ENCODE measurements around the gene B4GAT1. TPM values are rescaled to one million over a fixed set of nuclear protein-coding genes. Genes with fewer than 3 reads are reported as not detected.
A peak's percentile ranks its signal among the peaks of the same experiment; 100 is the strongest.
"Not testable (repeated sequence)": the region's sequence is repeated elsewhere in the genome, so short reads cannot be mapped to it uniquely, and the experiment has no call there.

The B4GAT1 gene
- polyA plus RNA-seq, 3 donors from 2014 or later: 7.0 to 11.1 (median 7.4) TPM

- peaks cover 0 to 5% (median 2%) of the 10 kb centered on the region in 6 donors for H3K9me3 Mint-ChIP-seq
- H3K27me3 Mint-ChIP-seq (ENCODE audit: low read depth in 3 of 3): peaks cover 11 to 25% (median 14%) of the 10 kb centered on the region in 3 donors
- peaks cover 8 to 29% of the 10 kb centered on the region in 2 donors for H3K4me1 Mint-ChIP-seq
- H3K27ac Mint-ChIP-seq: peak overlapping the region in 5 of 6 donors; percentile 56 to 91 (median 62)
- peak overlapping the region in 2 of 5 donors; percentile 29 to 58 for H3K4me3 Mint-ChIP-seq
- DNase-seq: no peak
- H3K36me3 Mint-ChIP-seq: no peaks in the 10 kb centered on the region
Observed at GRCh38 chr11:66317322-66317722, 30.1 kb downstream of the B4GAT1 start.

DNA sequence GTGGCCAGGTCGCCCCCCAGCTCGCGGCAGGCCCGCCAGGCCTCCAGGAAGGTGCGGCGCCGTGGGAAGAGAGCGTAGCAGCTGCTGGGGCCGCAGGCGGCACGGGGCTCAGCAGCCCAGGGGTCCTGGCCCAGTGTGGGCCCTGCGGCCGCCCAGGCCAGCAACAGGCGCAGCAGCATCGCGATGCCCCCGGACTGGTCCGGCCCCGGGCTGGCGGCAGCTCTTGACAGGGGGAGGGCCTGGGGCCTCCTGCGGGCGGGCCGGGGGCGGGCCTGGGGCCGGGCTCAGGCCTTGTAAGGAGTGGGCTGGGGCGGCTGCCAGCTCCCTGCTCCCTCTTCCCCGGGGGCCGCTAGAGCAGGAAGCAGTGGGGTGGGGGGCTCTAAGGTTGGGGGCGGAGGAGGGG, 30.6 kb downstream of the B4GAT1 start, which contains the start of gene CD248:
CD248 (minus strand) TSS at position 196 of the 403 bp plus-strand sequence; CDS start at position 179, 17 bp downstream.
- peak within 1 kb of the TSS in 2 of 5 donors; percentile 29 to 58 for H3K4me3 Mint-ChIP-seq
- no peak for DNase-seq
- peak within 1 kb of the TSS in 5 of 6 donors; percentile 56 to 91 (median 73) for H3K27ac Mint-ChIP-seq
- peaks cover 0 to 5% (median 2%) of the 10 kb centered on the region in 6 donors for H3K9me3 Mint-ChIP-seq
- H3K4me1 Mint-ChIP-seq: peaks cover 13 to 32% of the 10 kb centered on the region in 2 donors
- H3K36me3 Mint-ChIP-seq: no peaks in the 10 kb centered on the region
- peaks cover 12 to 25% (median 16%) of the 10 kb centered on the region in 3 donors for H3K27me3 Mint-ChIP-seq (ENCODE audit: low read depth in 3 of 3)

DNA sequence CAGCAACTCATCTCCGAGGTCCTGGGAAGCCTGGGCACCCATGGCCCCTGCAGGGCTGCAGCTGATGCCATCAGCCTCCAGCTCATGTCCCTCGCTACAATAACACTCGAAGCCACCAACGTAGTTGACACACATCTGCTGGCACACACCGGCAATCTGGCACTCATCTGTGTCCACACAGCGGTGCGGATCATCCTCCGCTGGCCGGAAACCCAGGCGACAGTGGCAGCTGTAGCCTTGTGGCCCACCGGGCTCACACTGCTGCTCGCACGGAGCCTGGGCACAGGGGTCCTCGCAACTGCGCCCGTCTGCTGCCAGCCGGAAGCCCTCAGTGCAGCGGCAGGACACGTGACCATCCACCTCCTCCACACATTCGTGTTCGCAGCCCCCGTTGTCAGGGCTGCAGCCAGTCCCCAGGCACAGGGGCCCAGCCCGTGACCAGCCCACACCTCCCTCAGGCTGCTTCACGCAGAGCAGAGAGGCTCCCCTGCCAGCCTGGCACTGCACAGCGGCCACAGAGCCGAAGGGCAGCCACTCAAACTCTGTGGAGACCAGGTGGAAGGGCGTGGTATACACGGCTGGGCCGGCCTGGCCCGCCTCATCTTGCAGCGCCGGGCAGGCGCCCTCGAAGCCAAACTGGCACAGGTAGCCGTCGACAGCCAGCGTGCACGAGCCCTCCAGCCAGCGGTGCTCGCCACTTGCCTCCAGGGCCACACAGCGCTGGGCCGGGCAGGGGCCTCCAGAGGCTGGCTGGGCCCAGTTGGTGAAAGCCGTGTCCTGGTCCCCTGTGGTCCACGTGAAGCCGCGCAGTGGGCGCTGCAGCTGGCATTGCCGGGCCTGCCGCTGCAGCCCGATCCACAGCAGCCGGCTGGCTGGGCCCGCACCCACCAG, 31.3 kb downstream of the B4GAT1 start:
- H3K4me1 Mint-ChIP-seq: peaks cover 16 to 33% of the 10 kb centered on the region in 2 donors
- H3K27ac Mint-ChIP-seq: peak overlapping the region in 1 of 6 donors; percentile 73
- no peak for DNase-seq
- H3K36me3 Mint-ChIP-seq: no peaks in the 10 kb centered on the region
- no peak overlapping the region for H3K4me3 Mint-ChIP-seq
- H3K27me3 Mint-ChIP-seq (ENCODE audit: low read depth in 3 of 3): peaks cover 12 to 25% (median 17%) of the 10 kb centered on the region in 3 donors
- H3K9me3 Mint-ChIP-seq: peaks cover 0 to 5% (median 2%) of the 10 kb centered on the region in 6 donors

DNA sequence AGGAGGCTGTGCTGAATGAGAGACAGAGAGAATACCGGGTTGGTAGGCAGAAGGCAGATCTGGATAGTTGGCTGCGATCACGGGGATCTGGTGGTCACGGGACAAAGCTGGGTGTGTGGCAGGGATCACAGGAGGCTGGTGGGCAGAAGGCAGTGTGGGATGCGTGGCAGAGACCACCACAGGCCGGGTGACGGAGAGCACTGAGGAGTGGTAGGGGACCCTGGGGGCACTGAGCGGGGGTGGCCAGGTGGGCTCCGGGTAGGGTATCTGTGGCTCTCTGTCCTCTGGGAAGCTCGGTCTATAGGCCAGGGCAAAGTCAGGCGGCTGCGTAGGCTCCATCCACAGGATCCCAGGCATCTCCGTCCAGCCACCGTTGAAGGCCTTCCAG, 31.9 kb downstream of the B4GAT1 start:
- peaks cover 16 to 33% of the 10 kb centered on the region in 2 donors for H3K4me1 Mint-ChIP-seq
- H3K27ac Mint-ChIP-seq: peak overlapping the region in 3 of 6 donors; percentile 22 to 73 (median 30)
- H3K27me3 Mint-ChIP-seq (ENCODE audit: low read depth in 3 of 3): peaks cover 12 to 25% (median 17%) of the 10 kb centered on the region in 3 donors
- H3K9me3 Mint-ChIP-seq: peaks cover 0 to 5% (median 2%) of the 10 kb centered on the region in 6 donors
- DNase-seq: no peak
- peak overlapping the region in 1 of 5 donors; percentile 39 for H3K4me3 Mint-ChIP-seq
- H3K36me3 Mint-ChIP-seq: no peaks in the 10 kb centered on the region

DNA sequence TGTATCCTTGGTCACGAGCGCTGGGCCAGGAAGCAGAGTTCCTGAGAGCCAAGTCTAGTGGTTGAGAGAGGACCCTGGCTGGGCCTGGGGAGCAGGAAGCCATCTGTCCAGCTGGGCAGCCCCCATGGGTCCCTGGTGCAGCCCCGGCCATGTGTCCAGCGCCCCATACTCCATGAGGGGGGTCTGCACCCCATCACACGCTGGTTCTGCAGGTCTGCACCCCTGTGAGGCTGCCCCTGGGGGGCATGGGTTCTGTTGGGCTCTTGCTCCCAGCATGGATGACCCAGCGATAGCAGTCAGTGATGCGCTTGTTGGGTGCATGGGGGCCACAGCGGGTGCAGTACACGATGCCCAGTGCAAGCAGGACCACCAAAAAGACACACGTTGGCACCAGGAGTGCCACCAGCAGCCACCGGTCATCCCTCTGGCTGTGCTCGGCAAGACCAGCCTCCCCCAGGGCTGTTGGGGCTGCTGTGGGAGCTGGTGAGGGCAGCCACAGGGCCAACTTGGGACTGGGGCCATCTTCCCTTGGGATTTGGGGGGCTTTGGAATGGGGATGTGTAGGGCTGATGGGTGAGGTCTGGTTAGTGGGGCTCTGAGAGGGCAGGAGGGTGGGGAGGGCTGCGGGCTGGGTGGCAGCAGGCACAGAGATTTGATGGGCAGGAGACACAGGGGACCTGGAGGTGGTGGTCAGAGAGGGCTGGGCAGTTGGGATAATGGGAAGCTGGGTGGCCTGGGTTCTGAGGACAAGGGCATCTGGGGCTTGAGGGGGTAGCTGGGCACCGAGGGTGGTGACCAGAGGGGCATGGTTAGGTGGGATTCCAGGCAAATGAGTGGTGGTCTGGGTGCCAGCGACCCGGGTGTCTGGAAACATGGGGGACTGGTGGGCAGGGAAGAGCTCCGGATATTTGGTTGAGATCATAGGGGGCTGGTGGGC, 32.6 kb downstream of the B4GAT1 start:
- Mint-ChIP-seq H3K4me3 (peak overlapping the region in 2 of 5 donors; percentile 39 to 51), H3K27ac (peak overlapping the region in 2 of 6 donors; percentile 30 to 73), H3K27me3 (ENCODE audit: low read depth in 3 of 3) (peaks cover 12 to 25% (median 17%) of the 10 kb centered on the region in 3 donors), H3K9me3 (no peaks in the 10 kb centered on the region), H3K36me3 (no peaks in the 10 kb centered on the region), H3K4me1 (peaks cover 16 to 33% of the 10 kb centered on the region in 2 donors)
- DNase-seq: no peak

- H3K36me3 Mint-ChIP-seq: no peaks in the 10 kb centered on the region
- H3K27ac Mint-ChIP-seq: peak overlapping the region in 4 of 6 donors; percentile 44 to 62 (median 54)
- peaks cover 12 to 25% (median 13%) of the 10 kb centered on the region in 3 donors for H3K27me3 Mint-ChIP-seq (ENCODE audit: low read depth in 3 of 3)
- peak overlapping the region in 4 of 5 donors; percentile 40 to 51 (median 48) for H3K4me3 Mint-ChIP-seq
- DNase-seq: no peak
- peaks cover 16 to 33% of the 10 kb centered on the region in 2 donors for H3K4me1 Mint-ChIP-seq
- H3K9me3 Mint-ChIP-seq: no peaks in the 10 kb centered on the region
Observed at GRCh38 chr11:66314186-66314501, 33.3 kb downstream of the B4GAT1 start.

GRCh38 chr11:66313321-66314185, 33.9 kb downstream of the B4GAT1 start:
- DNase-seq: no peak
- Mint-ChIP-seq H3K27ac (peak overlapping the region; percentile 40 to 98 (median 63)), H3K36me3 (no peaks in the 10 kb centered on the region), H3K4me1 (peaks cover 16 to 27% of the 10 kb centered on the region in 2 donors), H3K27me3 (ENCODE audit: low read depth in 3 of 3) (peaks cover 10 to 23% (median 12%) of the 10 kb centered on the region in 3 donors), H3K9me3 (no peaks in the 10 kb centered on the region), H3K4me3 (peak overlapping the region in 4 of 5 donors; percentile 88 to 96 (median 94))

DNA sequence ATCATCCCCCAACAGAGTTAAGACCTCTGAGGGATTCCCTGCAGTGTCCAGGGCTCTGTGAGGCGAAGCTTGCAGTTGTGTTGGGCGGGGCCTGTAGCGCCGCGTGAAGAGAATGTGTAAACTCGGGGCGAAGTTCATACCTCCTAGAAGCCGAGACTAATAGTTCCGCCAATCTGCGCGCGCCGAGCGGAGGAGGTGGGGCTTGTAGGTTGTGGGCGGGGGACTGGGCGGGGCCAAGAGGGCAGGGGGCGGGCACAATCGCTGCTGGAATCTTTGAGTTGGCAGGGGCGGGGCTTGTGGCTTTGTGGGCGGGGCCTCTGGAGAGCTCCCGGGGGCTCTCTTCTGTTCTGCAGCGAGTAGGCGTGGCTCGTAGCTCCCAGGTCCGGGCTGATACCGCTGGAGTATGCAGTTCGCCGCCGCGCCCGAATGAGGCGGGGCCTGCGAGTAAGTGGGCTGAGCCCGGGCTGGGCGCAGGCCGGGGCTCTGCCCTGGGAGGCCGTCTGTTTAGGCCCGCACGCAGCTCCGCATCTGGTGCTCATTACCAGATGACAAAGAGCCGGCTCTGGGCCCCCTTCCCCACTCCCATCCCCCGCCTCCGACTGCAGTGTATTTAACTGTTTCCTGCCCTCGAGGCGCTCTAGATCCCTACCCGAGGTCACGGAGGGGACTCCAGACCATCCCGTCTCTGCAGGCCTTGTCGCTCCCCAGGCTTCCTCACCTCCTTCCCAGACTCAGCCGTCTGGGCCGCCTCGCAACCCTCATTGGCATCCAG, 34.7 kb downstream of the B4GAT1 start:
- Mint-ChIP-seq H3K9me3 (no peaks in the 10 kb centered on the region), H3K36me3 (no peaks in the 10 kb centered on the region), H3K4me3 (peak overlapping the region; percentile 88 to 96 (median 94)), H3K4me1 (peaks cover 16 to 19% of the 10 kb centered on the region in 2 donors), H3K27ac (peak overlapping the region; percentile 88 to 98 (median 98)), H3K27me3 (ENCODE audit: low read depth in 3 of 3) (peaks cover 9 to 19% (median 11%) of the 10 kb centered on the region in 3 donors)
- DNase-seq: peak; percentile 87 to 91 (median 89)

- Mint-ChIP-seq H3K4me1 (peaks cover 11 to 13% of the 10 kb centered on the region in 2 donors), H3K27ac (peak overlapping the region; percentile 88 to 98 (median 98)), H3K27me3 (ENCODE audit: low read depth in 3 of 3) (peaks cover 9 to 16% (median 10%) of the 10 kb centered on the region in 3 donors), H3K9me3 (no peaks in the 10 kb centered on the region), H3K36me3 (no peaks in the 10 kb centered on the region), H3K4me3 (peak overlapping the region; percentile 88 to 96 (median 94))
- DNase-seq: peak; percentile 96 to 97 (median 96)
Observed at GRCh38 chr11:66311965-66312548, 35.4 kb downstream of the B4GAT1 start.

DNA sequence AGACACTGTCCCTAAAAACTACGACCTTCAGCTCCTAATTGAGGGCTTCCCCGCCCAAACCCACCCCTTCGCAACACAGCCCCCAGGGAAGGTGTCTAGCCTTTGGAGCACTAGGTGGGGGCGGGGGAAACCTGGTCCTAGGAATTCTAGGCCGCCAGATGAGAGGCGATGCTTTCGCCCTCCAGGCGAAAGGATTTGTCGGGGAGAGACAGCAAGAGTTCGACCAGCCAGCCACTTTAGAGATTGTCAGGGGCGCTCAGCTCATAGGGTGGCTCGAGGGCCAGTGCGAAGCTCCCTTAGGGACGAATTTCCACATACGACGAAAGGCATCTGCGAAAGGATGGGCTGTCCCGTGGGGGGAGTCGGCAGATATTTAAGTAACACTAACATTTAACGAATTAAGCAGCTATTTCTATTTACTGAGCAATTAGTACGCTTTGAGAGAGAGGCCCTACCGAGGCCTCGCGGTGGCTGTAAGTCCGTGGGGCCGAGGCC, 35.9 kb downstream of the B4GAT1 start:
- no peak for DNase-seq
- Mint-ChIP-seq H3K9me3 (no peaks in the 10 kb centered on the region), H3K4me1 (peaks cover 11 to 13% of the 10 kb centered on the region in 2 donors), H3K27me3 (ENCODE audit: low read depth in 3 of 3) (peaks cover 9 to 16% (median 11%) of the 10 kb centered on the region in 3 donors), H3K4me3 (peak overlapping the region; percentile 88 to 96 (median 94)), H3K27ac (peak overlapping the region; percentile 88 to 98 (median 98)), H3K36me3 (no peaks in the 10 kb centered on the region)

- not testable (repeated sequence) for H3K36me3 Mint-ChIP-seq, H3K9me3 Mint-ChIP-seq, H3K27ac Mint-ChIP-seq, DNase-seq
- Mint-ChIP-seq H3K27me3 (ENCODE audit: low read depth in 3 of 3) (peaks cover 9 to 15% (median 11%) of the 10 kb centered on the region in 3 donors), H3K4me3 (peak overlapping the region in 1 of 5 donors; percentile 9), H3K4me1 (peaks cover 11 to 13% of the 10 kb centered on the region in 2 donors)
Observed at GRCh38 chr11:66310803-66311440, 36.5 kb downstream of the B4GAT1 start.
